Measurements from ENCODE around the gene MIPOL1. TPM values are rescaled to one million over a fixed set of nuclear protein-coding genes. Genes with fewer than 3 reads are reported as not detected.
"Not testable (repeated sequence)": the region's sequence is repeated elsewhere in the genome, so short reads cannot be mapped to it uniquely, and the experiment has no call there.

Gene MIPOL1
- total RNA-seq, 1 donor from 2014 or later: not detected

- Mint-ChIP-seq H3K36me3 (ENCODE audit: low read depth) (no peaks in the 10 kb centered on the region), H3K4me1 (ENCODE audit: low read depth) (no peaks in the 10 kb centered on the region), H3K4me3 (ENCODE audit: low read depth) (no peak overlapping the region), H3K9me3 (peaks cover 5% of the 10 kb centered on the region), H3K27ac (no peak overlapping the region), H3K27me3 (ENCODE audit: low read depth) (no peaks in the 10 kb centered on the region)
- intact Hi-C loops (cut with micrococcal nuclease): no loop called here
- no peak for DNase-seq (ENCODE audit: low spot score)
Measured at GRCh38 chr14:37340353-37340752, 142.6 kb downstream of the MIPOL1 start.

DNA sequence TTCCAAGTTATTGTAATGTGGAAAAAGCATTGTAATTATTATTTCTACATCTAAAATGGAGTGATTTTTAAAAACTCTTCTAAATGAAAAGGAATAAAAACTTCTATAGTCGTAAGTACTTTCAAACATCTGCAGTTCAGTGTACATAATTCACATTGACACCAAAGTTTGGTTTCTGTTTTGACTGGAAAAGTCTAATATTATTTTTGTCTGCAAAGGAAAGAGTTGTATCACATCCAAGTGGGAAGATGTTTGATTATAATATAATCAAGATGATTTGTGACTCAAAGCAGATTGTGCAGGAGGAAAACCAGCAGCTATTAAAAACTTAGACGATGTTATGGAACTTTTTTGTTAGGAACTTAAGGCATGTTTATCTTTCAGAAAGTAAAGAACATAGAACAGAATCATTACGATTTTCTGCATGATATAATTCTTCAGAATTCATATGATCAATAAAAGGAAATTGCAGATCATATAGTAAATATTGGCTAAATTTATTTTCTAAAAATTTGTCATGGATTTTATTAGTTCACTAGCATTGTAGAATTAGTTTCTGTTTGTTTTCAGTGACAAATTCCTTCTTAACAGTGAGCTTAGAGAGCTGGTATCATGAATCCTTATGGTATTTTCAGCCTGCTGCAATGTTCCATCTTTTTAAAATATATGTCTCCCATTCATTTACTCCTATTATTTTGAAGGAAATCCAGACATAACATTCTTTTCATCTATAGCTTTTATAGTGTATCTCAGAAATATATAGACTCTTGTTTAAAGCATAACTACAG is 145.8 kb downstream of the MIPOL1 start:
- H3K27me3 Mint-ChIP-seq (ENCODE audit: low read depth): no peaks in the 10 kb centered on the region
- H3K4me1 Mint-ChIP-seq (ENCODE audit: low read depth): no peaks in the 10 kb centered on the region
- no peak for DNase-seq (ENCODE audit: low spot score)
- H3K27ac Mint-ChIP-seq: no peak overlapping the region
- peaks cover 22% of the 10 kb centered on the region for H3K9me3 Mint-ChIP-seq
- intact Hi-C loops (cut with micrococcal nuclease): no loop called here
- H3K36me3 Mint-ChIP-seq (ENCODE audit: low read depth): no peaks in the 10 kb centered on the region
- H3K4me3 Mint-ChIP-seq (ENCODE audit: low read depth): no peak overlapping the region

DNA sequence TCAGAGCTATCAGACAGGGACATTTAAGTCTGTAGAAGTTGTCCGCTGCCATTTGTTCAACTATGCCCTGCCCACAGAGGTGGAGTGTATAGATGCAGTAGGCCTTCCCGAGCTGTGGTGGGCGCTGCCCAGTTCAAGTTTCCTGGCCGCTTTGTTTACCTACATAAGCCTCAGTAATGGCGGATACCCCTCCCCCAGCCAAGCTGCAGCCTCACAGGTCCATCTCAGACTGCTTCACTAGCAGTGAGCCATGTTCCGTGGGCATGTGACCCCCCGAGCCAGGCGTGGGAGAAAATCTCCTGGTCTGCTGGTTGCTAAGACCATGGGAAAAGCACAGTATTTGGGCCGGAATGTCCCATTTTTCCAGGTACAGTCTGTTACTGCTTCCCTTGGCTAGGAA is 165.9 kb downstream of the MIPOL1 start:
- no peak for DNase-seq (ENCODE audit: low spot score)
- no peaks in the 10 kb centered on the region for H3K27me3 Mint-ChIP-seq (ENCODE audit: low read depth)
- peaks cover 60% of the 10 kb centered on the region for H3K9me3 Mint-ChIP-seq
- H3K36me3 Mint-ChIP-seq (ENCODE audit: low read depth): no peaks in the 10 kb centered on the region
- no peak overlapping the region for H3K27ac Mint-ChIP-seq
- intact Hi-C loops (cut with micrococcal nuclease): no loop called here
- H3K4me1 Mint-ChIP-seq (ENCODE audit: low read depth): no peaks in the 10 kb centered on the region
- H3K4me3 Mint-ChIP-seq (ENCODE audit: low read depth): no peak overlapping the region

GRCh38 chr14:37369425-37369824 is 171.7 kb downstream of the MIPOL1 start:
- H3K27me3 Mint-ChIP-seq (ENCODE audit: low read depth): no peaks in the 10 kb centered on the region

GRCh38 chr14:37375566-37375965 is 177.8 kb downstream of the MIPOL1 start:
- Mint-ChIP-seq H3K9me3 (peaks cover 31% of the 10 kb centered on the region), H3K27ac (no peak overlapping the region), H3K4me3 (ENCODE audit: low read depth) (no peak overlapping the region), H3K36me3 (ENCODE audit: low read depth) (no peaks in the 10 kb centered on the region), H3K4me1 (ENCODE audit: low read depth) (no peaks in the 10 kb centered on the region), H3K27me3 (ENCODE audit: low read depth) (no peaks in the 10 kb centered on the region)
- intact Hi-C loops (cut with micrococcal nuclease): no loop called here
- DNase-seq (ENCODE audit: low spot score): no peak

More at GRCh38 chr14:37369425-37369824, 171.7 kb downstream of the MIPOL1 start:
- intact Hi-C loops (cut with micrococcal nuclease): no loop called here
- no peak for DNase-seq (ENCODE audit: low spot score)
- Mint-ChIP-seq H3K9me3 (peaks cover 29% of the 10 kb centered on the region), H3K4me1 (ENCODE audit: low read depth) (no peaks in the 10 kb centered on the region), H3K27ac (no peak overlapping the region), H3K36me3 (ENCODE audit: low read depth) (no peaks in the 10 kb centered on the region), H3K4me3 (ENCODE audit: low read depth) (no peak overlapping the region)

DNA sequence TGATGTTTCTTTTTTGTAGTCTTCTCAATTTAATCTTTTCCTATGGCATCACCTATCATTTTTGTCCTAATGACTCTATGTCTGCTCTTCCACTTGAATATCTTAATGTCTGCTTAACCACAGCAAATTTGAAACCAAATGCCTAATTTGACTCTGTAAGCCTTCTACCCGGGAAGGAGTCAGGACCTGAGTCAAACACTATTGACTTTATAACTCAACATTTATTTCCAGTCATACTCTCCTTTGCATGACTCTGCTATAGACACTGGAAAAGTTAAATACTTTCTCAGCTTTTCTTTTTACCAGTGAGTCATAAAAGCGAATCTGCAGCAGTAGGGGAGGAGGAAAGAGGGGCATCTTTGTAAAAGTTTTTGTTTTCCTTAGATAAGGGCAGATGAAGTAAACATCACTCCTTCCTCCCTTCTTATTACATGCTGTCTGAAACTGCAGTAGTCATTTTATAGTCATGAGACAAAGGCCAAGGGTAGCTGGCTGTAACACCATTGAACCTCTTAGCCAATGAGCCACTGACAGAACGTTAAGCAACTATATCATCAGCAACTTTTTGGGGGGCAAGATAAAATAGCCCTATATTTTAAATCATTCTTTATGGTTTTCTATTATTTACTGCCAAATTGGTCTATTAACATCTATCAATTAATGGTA is 179.3 kb downstream of the MIPOL1 start:
- H3K4me1 Mint-ChIP-seq (ENCODE audit: low read depth): no peaks in the 10 kb centered on the region
- intact Hi-C loops (cut with micrococcal nuclease): no loop called here
- H3K4me3 Mint-ChIP-seq (ENCODE audit: low read depth): no peak overlapping the region
- no peaks in the 10 kb centered on the region for H3K27me3 Mint-ChIP-seq (ENCODE audit: low read depth)
- peaks cover 35% of the 10 kb centered on the region for H3K9me3 Mint-ChIP-seq
- no peak for DNase-seq (ENCODE audit: low spot score)
- H3K27ac Mint-ChIP-seq: no peak overlapping the region
- H3K36me3 Mint-ChIP-seq (ENCODE audit: low read depth): no peaks in the 10 kb centered on the region

DNA sequence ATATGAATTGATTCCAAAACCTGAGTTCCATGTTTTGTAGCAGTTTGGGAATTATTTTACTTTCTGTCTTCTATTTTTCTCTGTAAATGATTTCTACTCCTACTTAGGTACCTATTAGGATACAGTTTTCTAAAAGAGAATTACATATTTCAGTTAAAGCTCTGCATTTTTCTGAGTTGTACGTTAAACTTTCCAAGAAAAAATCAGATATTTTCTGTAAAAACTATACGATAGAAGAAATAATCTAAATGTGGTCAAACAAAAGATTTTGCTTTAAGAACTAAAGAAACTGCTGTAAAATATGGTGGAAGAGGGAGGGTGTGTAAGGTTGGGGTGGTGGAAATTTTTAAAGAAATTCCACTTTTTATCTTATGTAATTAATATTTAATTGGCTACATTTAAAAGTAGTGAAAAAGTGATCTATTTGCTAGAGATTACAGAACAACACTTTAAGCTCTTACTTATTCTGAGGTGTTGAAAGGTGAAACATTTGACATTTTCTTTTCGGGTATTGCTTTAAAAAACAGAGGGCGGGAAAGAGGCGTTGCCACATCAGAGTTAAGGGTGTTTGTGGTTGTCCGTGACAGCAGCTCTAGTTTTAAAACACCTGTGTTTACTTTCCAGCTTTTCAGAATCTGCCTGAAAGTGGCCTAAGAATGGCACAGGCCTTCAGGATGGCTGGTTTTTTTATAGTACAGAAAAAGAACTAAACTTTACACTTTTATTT is 187.3 kb downstream of the MIPOL1 start:
- peaks cover 16% of the 10 kb centered on the region for H3K9me3 Mint-ChIP-seq
- H3K27ac Mint-ChIP-seq: no peak overlapping the region
- H3K27me3 Mint-ChIP-seq (ENCODE audit: low read depth): no peaks in the 10 kb centered on the region
- no peak for DNase-seq (ENCODE audit: low spot score)
- no peaks in the 10 kb centered on the region for H3K4me1 Mint-ChIP-seq (ENCODE audit: low read depth)
- intact Hi-C loops (cut with micrococcal nuclease): no loop called here
- H3K4me3 Mint-ChIP-seq (ENCODE audit: low read depth): no peak overlapping the region
- H3K36me3 Mint-ChIP-seq (ENCODE audit: low read depth): no peaks in the 10 kb centered on the region

DNA sequence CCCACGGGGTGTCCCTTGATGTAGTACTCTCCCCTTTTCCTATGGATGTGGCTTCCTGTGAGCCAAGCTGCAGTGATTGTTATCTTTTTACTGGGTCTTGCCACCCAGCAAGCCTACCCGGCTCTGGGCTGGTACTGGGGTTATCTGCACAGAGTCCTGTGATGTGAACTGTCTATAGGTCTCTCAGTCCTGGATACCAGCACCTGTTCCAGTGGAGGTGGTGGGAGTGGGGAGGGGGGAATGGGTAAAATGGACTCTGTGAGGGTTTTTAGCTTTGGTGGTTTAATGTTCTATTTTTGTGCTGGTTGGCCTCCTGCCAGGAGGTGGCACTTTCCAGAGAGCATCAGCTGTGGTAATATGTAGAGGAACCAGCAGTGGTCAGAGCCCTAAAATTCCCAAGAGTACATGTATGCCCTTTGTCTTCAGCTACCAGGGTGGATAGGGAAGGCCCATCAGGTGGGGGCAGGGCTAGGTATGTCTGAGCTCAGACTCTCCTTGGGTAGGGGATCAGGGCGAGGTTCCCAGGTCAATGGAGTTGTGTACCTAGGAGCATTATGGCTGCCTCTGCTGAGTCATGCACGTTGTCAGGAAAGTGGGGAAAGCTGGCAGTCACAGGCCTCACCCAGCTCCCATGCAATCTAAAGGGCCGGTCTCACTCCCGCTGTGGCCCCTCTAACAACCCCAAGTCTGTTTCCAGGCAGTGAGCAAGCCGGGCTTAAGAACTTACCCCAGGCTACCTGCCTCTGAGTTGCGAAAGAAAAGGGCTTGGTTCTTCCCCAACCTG is 199.6 kb downstream of the MIPOL1 start:
- H3K4me1 Mint-ChIP-seq (ENCODE audit: low read depth); DNase-seq (ENCODE audit: low spot score); H3K27me3 Mint-ChIP-seq (ENCODE audit: low read depth); intact Hi-C loops (cut with micrococcal nuclease); H3K4me3 Mint-ChIP-seq (ENCODE audit: low read depth); H3K27ac Mint-ChIP-seq; H3K36me3 Mint-ChIP-seq (ENCODE audit: low read depth): not testable (repeated sequence)
- H3K9me3 Mint-ChIP-seq: peaks cover 54% of the 10 kb centered on the region

DNA sequence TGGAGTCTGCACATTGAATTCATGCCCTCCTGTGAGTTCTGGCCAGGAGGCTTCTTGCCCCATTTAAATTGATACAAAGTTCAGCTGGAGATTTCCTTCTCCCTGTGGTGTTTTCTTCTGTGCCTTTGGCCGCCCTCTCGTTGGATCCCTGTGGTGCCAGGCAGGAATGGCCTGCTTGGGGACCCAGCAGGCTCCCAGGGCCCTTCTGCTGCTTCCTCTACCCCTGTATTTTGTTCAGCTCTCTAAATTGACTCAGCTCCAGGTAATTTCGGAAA is 200.1 kb downstream of the MIPOL1 start:
- intact Hi-C loops (cut with micrococcal nuclease): no loop called here
- DNase-seq (ENCODE audit: low spot score): no peak
- Mint-ChIP-seq H3K36me3 (ENCODE audit: low read depth) (no peaks in the 10 kb centered on the region), H3K4me1 (ENCODE audit: low read depth) (no peaks in the 10 kb centered on the region), H3K4me3 (ENCODE audit: low read depth) (no peak overlapping the region), H3K27ac (no peak overlapping the region), H3K27me3 (ENCODE audit: low read depth) (no peaks in the 10 kb centered on the region), H3K9me3 (peaks cover 54% of the 10 kb centered on the region)

DNA sequence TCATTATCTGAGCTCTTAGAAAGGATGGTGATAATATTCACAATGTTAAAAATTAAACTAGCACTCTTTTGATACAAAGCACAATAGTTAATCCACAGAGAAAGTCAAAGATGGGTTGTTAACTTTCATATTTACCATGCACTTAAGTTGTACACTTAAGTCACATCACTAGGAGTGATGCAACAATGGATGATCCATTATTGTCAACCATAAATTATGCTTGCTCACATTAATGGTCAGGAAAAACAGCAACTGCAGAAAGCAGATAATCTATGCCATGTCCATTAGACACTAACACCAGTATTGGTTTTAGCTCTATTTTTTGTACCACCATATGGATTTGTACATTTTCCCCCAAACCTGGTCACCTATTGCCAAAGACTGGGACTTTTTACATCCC is 201.8 kb downstream of the MIPOL1 start:
- H3K27me3 Mint-ChIP-seq (ENCODE audit: low read depth): no peaks in the 10 kb centered on the region
- H3K4me1 Mint-ChIP-seq (ENCODE audit: low read depth): no peaks in the 10 kb centered on the region
- H3K36me3 Mint-ChIP-seq (ENCODE audit: low read depth): no peaks in the 10 kb centered on the region
- H3K27ac Mint-ChIP-seq: no peak overlapping the region
- no peak overlapping the region for H3K4me3 Mint-ChIP-seq (ENCODE audit: low read depth)
- DNase-seq (ENCODE audit: low spot score): no peak
- H3K9me3 Mint-ChIP-seq: peaks cover 49% of the 10 kb centered on the region
- intact Hi-C loops (cut with micrococcal nuclease): no loop called here

DNA sequence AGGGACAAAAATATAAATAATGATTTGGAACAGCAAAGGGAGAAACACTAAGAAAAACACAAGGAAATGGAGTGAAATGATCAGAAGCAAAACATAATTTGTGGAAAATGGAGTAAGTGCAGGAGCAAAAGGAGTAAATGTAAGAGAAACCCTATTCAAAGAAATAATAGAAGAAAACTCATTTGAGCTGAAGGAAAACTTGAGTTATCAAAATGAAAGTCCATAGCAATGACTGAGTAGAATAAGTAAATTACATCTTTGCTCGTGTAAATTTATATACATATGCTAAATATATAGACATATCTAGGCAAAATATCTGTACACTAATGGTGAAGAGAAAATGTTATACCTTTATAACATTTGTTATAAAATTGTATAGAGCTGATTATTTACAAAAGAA is 203.4 kb downstream of the MIPOL1 start:
- Mint-ChIP-seq H3K27ac (no peak overlapping the region), H3K4me3 (ENCODE audit: low read depth) (no peak overlapping the region), H3K4me1 (ENCODE audit: low read depth) (no peaks in the 10 kb centered on the region), H3K27me3 (ENCODE audit: low read depth) (no peaks in the 10 kb centered on the region), H3K36me3 (ENCODE audit: low read depth) (no peaks in the 10 kb centered on the region), H3K9me3 (peaks cover 33% of the 10 kb centered on the region)
- no peak for DNase-seq (ENCODE audit: low spot score)
- intact Hi-C loops (cut with micrococcal nuclease): no loop called here

- peaks cover 15% of the 10 kb centered on the region for H3K9me3 Mint-ChIP-seq
- intact Hi-C loops (cut with micrococcal nuclease): no loop called here
- no peaks in the 10 kb centered on the region for H3K36me3 Mint-ChIP-seq (ENCODE audit: low read depth)
- no peak overlapping the region for H3K4me3 Mint-ChIP-seq (ENCODE audit: low read depth)
- no peaks in the 10 kb centered on the region for H3K27me3 Mint-ChIP-seq (ENCODE audit: low read depth)
- H3K27ac Mint-ChIP-seq: no peak overlapping the region
- no peaks in the 10 kb centered on the region for H3K4me1 Mint-ChIP-seq (ENCODE audit: low read depth)
- no peak for DNase-seq (ENCODE audit: low spot score)
Measured at GRCh38 chr14:37403626-37404025, 205.9 kb downstream of the MIPOL1 start.

All from activated T-helper 2 cell treated with anti-CD3 and anti-CD28 coated beads, Interferon-gamma antibody, Interleukin-2, Interleukin-4, amounts not matched to agents 10 μg/mL and 5 μg/mL and 100 μg/mL, durations not matched to agents 14 hours and 24 hours and 36 hours (primary cell).